Endometrial microvascular endothelial cells (primary cell): Measurements from ENCODE around the gene TNNT2. TPM values are rescaled to one million over a fixed set of nuclear protein-coding genes. Genes with fewer than 3 reads are reported as not detected.

Experiments
- in situ Hi-C: cut with HindIII; loops from 2 replicates; pipeline ENCODE4 v1.10.0; 2017; ENCODE audit warnings: low sequenced_read_pairs, low pct_unique_long_range_greater_than_20kb; ENCODE audit errors: inconsistent ontology term
- total RNA-seq: library from RNA; depleted of rRNA; stranded (reverse); fragments of >200 nt; gene quantifications from one replicate; pipeline ENCODE4 v1.2.3, GENCODE V29; 2015; ENCODE audit errors: inconsistent ontology term

Gene TNNT2
- total RNA-seq, 1 donor from 2014 or later: not detected

DNA sequence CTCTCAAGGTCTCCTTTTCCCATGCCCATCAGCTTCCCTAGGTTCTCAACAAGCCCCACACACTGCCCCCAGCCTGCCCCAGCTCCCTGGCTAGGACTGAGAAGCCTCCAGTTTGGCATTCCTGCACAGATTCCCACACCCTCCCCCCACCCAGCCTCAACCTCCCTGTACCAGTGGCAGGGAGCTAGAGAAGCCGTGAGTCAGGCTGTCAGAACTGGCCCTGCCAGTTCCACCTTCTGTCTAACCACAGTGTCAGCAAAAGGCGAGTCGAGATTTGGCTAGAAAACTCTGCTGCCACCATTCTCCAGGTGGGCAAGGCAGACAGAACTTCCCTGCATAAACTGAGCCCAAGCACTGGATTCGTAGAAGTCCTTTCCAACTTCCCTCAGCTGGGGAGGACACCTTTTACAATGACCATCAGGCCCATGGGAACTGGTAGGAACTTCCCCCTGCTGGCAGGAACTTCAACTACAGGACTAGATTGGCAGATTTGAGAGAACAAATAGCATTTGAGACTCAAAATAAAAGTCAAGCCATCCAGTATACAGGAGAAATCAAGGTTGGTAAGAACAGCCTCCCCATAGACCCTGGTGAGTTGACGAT is 31.0 kb downstream of the TNNT2 start:
- in situ Hi-C loops: no loop called here

- in situ Hi-C loops: no loop called here
Measured at GRCh38 chr1:201345081-201345355, 32.5 kb downstream of the TNNT2 start.

GRCh38 chr1:201344206-201345080 is 33.0 kb downstream of the TNNT2 start:
- in situ Hi-C loops: no loop called here

DNA sequence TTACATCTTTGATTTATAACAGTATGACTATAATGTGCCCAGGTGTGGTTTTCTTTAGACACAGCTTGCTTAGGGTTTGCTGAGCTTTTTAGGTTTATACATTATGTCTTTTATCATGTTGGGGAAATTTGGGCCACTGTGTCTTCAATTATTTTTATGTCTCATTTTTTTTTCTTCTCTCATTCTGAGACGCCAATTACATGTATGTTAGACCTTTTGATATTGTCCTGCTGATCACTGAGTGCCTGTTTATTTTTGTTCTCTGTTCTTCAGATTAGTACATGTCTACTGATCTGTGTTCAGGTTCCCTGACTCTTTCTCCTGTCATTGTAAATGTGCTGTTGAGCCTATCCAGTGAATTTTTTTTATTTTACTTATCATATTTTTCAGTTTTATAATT is 36.1 kb downstream of the TNNT2 start:
- in situ Hi-C loops: no loop called here

DNA sequence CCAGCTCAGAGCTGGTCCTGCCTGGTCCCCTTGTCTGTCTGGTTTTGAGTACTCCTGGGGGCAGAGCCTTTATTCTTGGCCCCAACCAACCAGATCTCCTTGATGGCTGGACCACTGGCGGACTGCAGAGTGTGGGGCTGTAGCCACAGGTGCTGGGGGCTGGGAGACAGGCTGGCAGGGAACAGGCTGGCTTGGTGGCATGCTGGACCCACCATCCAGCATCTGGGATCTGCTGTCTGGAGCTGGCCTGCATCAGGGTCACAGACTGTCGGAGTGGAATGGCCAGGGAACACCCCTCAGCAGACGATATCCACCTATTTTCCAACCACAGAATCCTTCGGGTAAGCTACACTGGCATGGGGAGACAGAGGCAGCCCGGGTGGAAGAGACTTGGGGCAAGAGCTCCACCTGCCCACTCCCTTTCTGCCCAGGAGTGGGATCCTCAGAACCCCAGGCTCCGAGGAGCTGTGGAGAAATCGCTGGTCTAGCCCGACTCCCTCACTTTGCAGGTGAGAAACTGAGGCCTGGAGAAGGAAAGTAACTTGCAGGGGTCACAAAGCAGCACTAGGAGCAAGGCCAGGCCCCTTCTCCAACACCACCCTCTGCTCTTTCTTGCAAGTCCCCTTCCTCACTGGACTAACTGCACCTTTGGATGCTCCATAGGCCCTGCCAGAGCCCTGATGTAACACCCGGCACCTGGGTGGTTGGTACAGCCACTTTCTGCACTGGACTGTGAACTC is 40.6 kb downstream of the TNNT2 start:
- in situ Hi-C loops: no loop called here

DNA sequence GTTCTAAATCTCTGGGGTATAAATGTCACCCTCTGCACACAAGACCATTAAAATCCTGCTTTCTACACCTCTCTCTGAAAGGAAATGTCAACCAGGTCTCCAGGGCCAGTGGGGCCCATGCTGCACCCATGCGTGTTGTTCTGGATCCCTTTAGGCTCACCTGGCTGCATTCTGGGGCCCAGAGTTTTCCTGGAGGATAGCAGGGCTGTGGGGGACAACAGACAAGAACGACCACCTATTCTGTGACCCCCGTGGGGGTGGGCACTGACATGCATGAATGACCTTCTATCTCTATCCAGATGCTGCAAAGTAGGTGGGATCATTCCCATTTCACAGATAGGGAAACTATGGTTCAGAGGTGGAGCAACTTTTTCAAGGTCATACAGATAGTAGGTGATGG is 41.6 kb downstream of the TNNT2 start:
- in situ Hi-C loops: no loop called here

DNA sequence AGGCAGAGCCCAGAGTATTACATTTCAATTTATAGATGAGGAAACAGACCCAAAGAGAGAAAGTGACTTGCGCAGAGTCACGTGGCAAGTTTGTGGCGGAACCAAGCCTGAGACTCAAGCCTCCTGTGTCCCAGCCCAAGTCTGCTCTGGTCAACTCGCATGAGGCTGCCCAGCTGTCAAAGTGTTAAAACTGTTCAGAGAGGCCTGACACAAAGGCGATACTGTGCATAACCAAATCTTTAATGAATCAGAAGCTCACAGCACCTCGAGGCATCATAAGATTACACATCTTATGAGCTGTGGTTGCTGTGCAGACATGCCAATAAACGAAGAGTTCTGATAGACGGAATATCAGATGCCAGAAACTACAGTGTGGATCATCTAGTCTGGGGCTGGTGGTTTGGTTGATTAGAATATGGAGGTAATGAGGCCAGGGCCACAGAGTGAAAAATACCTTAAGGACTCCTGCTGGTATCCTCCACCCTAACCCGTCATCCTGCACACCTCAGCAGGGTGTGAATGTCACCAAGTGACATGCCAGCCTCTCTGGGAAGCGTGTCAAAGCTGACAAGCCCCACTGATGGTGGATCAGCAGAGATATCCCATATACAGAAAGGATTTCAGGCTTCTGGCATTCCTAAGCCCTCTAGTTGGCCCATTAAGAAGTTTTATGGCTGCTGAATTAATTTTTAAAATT is 42.2 kb downstream of the TNNT2 start:
- in situ Hi-C loops: no loop called here

DNA sequence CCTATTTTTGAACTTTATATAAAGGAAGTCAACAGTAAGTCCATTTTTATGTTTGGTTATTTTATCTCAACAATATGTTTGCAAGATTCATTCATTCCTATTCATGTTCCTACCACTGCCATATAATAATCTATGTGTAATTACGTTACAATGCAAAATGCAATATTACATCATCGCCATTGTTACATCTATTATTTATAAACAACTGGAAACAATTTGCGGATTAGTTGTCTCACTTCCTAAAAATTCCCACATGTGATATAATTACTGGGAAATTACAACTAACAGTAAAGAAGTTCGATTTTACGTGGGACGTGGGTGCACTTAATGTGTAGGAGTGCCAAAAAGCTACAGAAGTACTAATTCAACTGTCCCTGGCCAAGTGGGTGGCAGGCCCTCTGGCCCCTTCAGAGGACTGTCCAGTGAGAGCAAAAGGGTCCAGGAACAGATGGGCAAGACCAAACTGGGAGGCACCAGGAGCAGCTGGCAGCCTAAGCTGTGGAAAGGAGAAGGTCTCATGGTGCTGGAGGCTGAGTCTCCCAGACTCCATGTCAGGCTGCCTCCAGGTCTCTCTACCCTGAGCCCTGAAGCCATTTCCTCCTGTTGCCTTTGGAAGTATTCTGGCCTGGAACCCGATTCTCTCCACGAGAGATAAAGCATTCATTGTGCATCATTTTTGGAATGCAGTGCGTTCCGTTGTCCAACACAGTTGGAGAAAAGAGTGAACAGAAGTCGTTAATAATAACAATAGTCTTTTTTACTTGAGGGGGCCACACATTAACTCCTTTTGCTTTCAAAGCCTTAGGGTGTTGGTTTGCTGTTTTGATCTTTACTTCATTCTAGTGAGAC is 42.9 kb downstream of the TNNT2 start:
- in situ Hi-C loops: no loop called here

- in situ Hi-C loops: no loop called here
Measured at GRCh38 chr1:201332616-201333335, 44.7 kb downstream of the TNNT2 start.

DNA sequence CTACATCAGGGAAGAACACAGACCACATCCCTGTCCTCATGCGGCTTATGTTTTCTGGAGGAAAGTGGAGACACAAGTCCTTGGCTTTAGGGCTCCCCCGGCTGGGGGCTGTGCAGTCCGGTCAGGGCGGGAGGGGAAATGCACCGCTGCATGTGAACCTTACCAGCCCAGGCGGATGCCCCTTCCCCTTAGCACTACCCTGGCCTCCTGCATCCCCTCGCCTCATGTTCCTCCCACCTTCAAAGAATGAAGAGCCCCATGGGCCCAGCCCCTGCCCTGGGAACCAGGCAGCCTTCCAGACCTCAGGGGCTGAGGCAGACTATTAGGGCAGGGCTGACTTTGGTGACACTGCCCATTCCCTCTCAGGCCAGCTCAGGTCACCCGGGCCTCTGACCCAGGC is 45.5 kb downstream of the TNNT2 start:
- in situ Hi-C loops: no loop called here

- in situ Hi-C loops: no loop called here
Measured at GRCh38 chr1:201331166-201331565, 46.3 kb downstream of the TNNT2 start.

GRCh38 chr1:201330541-201330940 is 46.9 kb downstream of the TNNT2 start:
- in situ Hi-C loops: no loop called here

- in situ Hi-C loops: no loop called here
Measured at GRCh38 chr1:201329801-201330200, 47.7 kb downstream of the TNNT2 start.

DNA sequence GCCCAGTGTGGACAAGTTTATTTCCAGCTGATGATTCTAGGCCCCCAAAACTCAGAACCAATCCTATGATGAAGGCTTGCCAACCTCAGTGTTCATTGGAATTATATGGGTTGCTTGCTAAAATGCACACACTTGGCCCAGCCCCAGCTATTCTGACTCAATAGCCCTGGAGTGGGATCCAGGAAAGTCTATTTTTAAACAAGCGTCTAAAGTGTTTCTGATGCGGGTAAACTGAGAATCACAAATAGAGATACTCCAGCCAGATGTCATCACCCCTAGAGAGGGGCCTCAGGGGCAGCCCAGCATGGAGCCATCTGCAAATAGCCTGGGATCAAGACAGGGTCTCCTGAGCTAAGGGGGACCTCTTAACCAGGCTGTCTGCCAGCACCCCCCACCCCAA is 48.2 kb downstream of the TNNT2 start:
- in situ Hi-C loops: no loop called here

- in situ Hi-C loops: no loop called here
Measured at GRCh38 chr1:201328576-201328975, 48.9 kb downstream of the TNNT2 start.

- in situ Hi-C loops: no loop called here
Measured at GRCh38 chr1:201327687-201328240, 49.7 kb downstream of the TNNT2 start.

GRCh38 chr1:201326710-201327109 is 50.8 kb downstream of the TNNT2 start:
- in situ Hi-C loops: no loop called here

DNA sequence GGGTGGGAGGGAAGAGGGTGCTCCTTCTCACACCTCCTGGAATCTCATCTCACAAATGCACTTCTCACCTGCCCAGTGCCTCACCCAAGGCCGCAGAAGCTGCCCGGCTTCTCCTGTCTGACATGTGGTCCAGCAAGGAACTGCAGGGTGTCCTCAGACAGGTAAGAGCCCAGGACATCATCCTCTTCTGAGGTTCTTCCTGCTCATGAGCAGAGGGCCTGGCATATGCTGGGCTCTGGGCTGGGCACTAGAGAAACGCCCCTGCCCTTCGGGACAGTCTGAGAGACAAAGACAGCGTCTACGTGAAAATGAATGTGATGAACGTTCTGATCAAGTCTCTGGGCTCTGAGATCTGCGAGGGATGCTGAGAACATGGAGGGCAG is 51.8 kb downstream of the TNNT2 start:
- in situ Hi-C loops: no loop called here
